Uterus (tissue), 4 donors: ENCODE data around the gene GRID2. TPM values are rescaled to one million over a fixed set of nuclear protein-coding genes. Genes with fewer than 3 reads are reported as not detected.

Experiments used
- DNase-seq, 2 donors: peaks; one replicate each; pipeline ENCODE4 v3.0.0-alpha.2; 2019 to 2020
- H3K27ac ChIP-seq, 2 donors: fragments of 200-600 bp; sonication (generic); 1 replicate in 1 of 2; 2 replicates in 1 of 2; pipeline ENCODE4 v1.5.1; 2016 to 2018
- H3K27me3 ChIP-seq, 2 donors: fragments of 200-600 bp; sonication (generic); one replicate each; pipeline ENCODE4 v1.5.1; 2018 to 2019; ENCODE audit warnings: control low read depth in 1 of 2
- H3K36me3 ChIP-seq, 2 donors: fragments of 200-600 bp; sonication (generic); one replicate each; pipeline ENCODE4 v1.5.1; 2019; ENCODE audit warnings: control low read depth in 1 of 2
- H3K4me1 ChIP-seq, 2 donors: fragments of 200-600 bp; sonication (generic); one replicate each; pipeline ENCODE4 v1.5.1; 2018 to 2019; ENCODE audit warnings: control low read depth in 1 of 2
- H3K4me3 ChIP-seq, 2 donors: fragments of 200-600 bp; sonication (generic); 1 replicate in 1 of 2; 2 replicates in 1 of 2; pipeline ENCODE4 v1.5.1; 2018 to 2019; ENCODE audit warnings: mild to moderate bottlenecking in 1 of 2
- H3K9me3 ChIP-seq, 2 donors: fragments of 200-600 bp; sonication (generic); one replicate each; pipeline ENCODE4 v1.5.1; 2019; ENCODE audit warnings: control low read depth in 1 of 2
- CTCF ChIP-seq, 4 experiments: fragments of 200-600 bp in 2 of 4; fragments of 450-650 bp in 2 of 4; sonication (generic) in 2 of 4; IDR thresholded peaks; one replicate each; pipeline ENCODE4 v1.5.1; 2016 to 2019; ENCODE audit warnings: antibody characterized with exemption in 4 of 4, mild to moderate bottlenecking in 2 of 4, moderate library complexity in 1 of 4
- POLR2A ChIP-seq, 2 donors: fragments of 450-650 bp; IDR thresholded peaks; one replicate each; pipeline ENCODE4 v1.6.1; 2016; ENCODE audit warnings: antibody characterized with exemption in 2 of 2, mild to moderate bottlenecking in 1 of 2, moderate library complexity in 1 of 2
- intact Hi-C: fragments of 100-400 bp; cut with DNase I; formaldehyde crosslinking; loops from one replicate; pipeline ENCODE4 v1.15.1; 2023; ENCODE audit warnings: low total_unique reads
- total RNA-seq, 4 donors: library from RNA; depleted of rRNA in 3 of 4; stranded (reverse); fragments of >200 nt in 3 of 4; gene quantifications; one replicate each; pipeline versions ENCODE4 v1.1.0 to v1.2.4, GENCODE V29; 2014 to 2023
- donor health status: DM: yes; HTN: yes; CAD: no.

GRID2 gene
- 10 to 100 TPM in 1 of 4 donors, under 1 TPM in 2, not detected in 1; 0.27 to 33.3 (median 0.59) TPM for total RNA-seq

GRCh38 chr4:92303621-92304027 is at the start of gene GRID2:
TSS of gene GRID2 (plus strand) at chr4:92303966.
- Histone ChIP-seq H3K9me3 (no peaks in the 10 kb centered on the region), H3K4me1 (peaks cover 0 to 14% of the 10 kb centered on the region in 2 donors), H3K27ac (no peak within 1 kb of the TSS), H3K27me3 (peaks cover 0 to 40% of the 10 kb centered on the region in 2 donors), H3K4me3 (peak within 1 kb of the TSS in 1 of 2 donors; percentile 13), H3K36me3 (no peaks in the 10 kb centered on the region)
- TF ChIP-seq CTCF (IDR thresholded peaks at IDR 0.05) (no peak), POLR2A (IDR thresholded peaks at IDR 0.05) (no peak)
- DNase-seq, result no peak
- intact Hi-C loops, result no loop called here

- no peak for DNase-seq
- TF ChIP-seq POLR2A (IDR thresholded peaks at IDR 0.05) (no peak), CTCF (IDR thresholded peaks at IDR 0.05) (no peak)
- H3K4me1 ChIP-seq, result no peaks in the 10 kb centered on the region
- no peaks in the 10 kb centered on the region for H3K27me3 ChIP-seq
- intact Hi-C loops, result no loop called here
- no peak overlapping the region for H3K4me3 ChIP-seq
- no peaks in the 10 kb centered on the region for H3K36me3 ChIP-seq
- no peaks in the 10 kb centered on the region for H3K9me3 ChIP-seq
- H3K27ac ChIP-seq, result no peak overlapping the region
These were observed 49.6 kb upstream of the GRID2 start for GRCh38 chr4:92253986-92254671.

- no peaks in the 10 kb centered on the region for H3K9me3 ChIP-seq
- DNase-seq, result no peak
- no peaks in the 10 kb centered on the region for H3K27me3 ChIP-seq
- no peaks in the 10 kb centered on the region for H3K4me1 ChIP-seq
- TF ChIP-seq POLR2A (IDR thresholded peaks at IDR 0.05), result no peak
- no peak for TF ChIP-seq CTCF (IDR thresholded peaks at IDR 0.05)
- no peak overlapping the region for H3K4me3 ChIP-seq
- no peak overlapping the region for H3K27ac ChIP-seq
- intact Hi-C loops, result no loop called here
- H3K36me3 ChIP-seq, result no peaks in the 10 kb centered on the region
These were observed 48.9 kb upstream of the GRID2 start for GRCh38 chr4:92254767-92255442.

- no peaks in the 10 kb centered on the region for H3K4me1 ChIP-seq
- no peak for TF ChIP-seq CTCF (IDR thresholded peaks at IDR 0.05)
- no peak for TF ChIP-seq POLR2A (IDR thresholded peaks at IDR 0.05)
- intact Hi-C loops, result no loop called here
- no peak overlapping the region for H3K4me3 ChIP-seq
- H3K27me3 ChIP-seq, result no peaks in the 10 kb centered on the region
- no peaks in the 10 kb centered on the region for H3K9me3 ChIP-seq
- no peaks in the 10 kb centered on the region for H3K36me3 ChIP-seq
- DNase-seq, result no peak
- H3K27ac ChIP-seq, result no peak overlapping the region
These were observed 47.9 kb upstream of the GRID2 start for GRCh38 chr4:92255920-92256244.
